Measurements from ENCODE around the gene GLP2R.

GLP2R gene

DNA sequence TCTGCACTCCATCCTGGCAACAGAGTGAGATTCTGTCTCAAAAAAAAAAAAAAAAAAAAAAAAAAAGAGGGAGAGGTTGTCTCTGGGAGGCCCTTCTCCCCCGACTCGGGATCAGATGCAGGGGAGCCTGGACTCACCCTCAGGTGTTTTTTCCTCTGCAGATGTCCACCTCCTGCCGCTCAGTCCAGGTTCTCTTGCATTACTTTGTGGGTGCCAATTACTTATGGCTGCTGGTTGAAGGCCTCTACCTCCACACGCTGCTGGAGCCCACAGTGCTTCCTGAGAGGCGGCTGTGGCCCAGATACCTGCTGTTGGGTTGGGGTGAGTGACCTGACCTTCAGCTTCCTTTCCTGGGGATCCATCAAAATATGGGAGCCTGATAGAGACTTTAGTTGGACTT, 34.1 kb downstream of the GLP2R start:
- DNase-seq, result no peak

DNA sequence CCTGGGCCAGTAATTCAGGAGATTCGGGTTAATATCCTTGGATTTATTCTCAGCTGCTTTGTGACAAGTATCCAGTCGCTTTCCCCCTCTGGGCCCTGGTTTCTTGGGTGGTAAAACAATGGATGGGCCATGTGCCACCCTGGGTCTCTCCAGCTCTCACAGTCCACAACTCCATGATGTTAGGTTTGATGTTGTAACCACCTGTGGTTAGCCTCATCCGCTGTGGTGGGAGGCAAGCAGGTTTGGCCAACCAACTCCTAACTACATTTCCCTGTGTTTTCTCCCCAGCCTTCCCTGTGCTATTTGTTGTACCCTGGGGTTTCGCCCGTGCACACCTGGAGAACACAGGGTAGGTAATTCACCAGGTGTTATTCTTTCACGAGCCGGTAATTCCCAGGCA, 35.1 kb downstream of the GLP2R start:
- no peak for DNase-seq

DNA sequence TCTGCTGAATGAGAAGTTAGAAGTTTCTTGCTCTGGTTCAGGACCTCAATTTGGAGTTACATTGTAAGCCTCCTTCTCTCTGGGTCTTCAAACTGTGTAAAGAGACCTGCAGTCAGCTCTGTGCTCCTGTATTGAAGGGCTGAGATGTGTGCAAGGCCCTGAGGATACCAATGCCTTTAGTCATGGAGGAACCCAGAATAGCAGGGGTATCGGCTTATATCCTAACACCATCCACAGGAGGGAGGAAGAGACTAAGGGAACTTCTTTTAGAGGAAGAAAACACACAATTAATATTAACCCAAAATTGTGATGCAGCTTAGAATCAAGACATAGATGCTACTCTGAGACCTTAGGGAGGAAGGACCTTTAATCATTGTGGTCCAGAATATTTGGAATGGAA, 36.5 kb downstream of the GLP2R start:
- DNase-seq, result no peak

DNA sequence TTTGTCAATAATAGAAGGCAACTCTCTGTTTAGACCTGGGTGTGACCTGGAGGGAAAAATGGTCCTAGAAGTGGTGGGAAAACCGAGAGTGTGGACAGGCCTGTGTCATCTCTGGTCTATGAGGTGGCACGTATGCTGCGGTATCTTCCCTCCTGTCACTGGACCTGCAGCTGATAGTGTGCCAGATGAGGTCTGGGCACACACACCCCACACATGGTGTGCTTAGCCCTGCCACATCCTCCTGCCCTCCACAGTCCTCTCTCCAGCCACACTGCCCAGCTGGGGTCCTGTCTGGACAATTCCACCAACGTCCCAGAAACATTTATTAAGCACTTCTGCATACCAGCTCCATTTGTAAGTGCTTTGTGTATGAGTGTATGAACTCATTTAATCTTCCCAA, 37.2 kb downstream of the GLP2R start:
- no peak for DNase-seq

DNA sequence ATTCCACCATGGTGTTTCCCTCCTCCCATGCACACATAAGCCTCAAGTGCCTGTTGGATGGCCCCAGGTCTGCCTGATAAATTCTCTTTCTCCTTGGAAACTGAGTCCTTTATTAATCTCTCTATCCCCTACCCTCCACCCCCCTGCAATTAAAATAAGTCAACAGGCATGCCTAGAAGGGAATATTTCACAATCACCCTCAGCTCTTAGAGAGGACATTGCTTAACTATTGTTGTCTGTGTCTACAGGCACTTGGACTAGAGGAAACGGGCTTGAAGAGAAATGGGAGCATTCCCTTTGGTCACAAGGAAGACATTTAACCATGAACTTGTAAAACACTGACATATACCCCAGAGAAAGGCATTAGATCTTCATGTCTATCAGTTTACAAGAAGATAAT, 39.9 kb downstream of the GLP2R start:
- no peak for DNase-seq

DNA sequence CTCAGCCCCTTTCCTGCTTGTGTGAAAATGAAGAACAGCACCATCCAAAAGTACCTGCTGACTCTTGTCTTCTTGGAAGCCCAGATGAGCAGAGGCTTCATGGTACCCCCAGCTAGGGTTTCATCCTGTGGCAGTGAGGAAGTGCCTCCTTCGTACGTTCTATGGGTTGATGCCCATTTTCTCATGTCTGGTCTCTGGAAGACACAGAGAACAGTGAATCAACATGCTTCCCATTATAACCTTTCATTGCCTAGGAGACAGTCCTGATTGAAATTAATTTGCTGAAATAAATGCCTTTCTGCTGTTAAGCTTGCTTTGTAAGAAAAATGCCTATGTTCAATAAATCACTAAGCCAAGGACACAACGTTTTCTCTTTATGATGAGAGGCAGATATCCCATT, 42.8 kb downstream of the GLP2R start:
- DNase-seq, result no peak

DNA sequence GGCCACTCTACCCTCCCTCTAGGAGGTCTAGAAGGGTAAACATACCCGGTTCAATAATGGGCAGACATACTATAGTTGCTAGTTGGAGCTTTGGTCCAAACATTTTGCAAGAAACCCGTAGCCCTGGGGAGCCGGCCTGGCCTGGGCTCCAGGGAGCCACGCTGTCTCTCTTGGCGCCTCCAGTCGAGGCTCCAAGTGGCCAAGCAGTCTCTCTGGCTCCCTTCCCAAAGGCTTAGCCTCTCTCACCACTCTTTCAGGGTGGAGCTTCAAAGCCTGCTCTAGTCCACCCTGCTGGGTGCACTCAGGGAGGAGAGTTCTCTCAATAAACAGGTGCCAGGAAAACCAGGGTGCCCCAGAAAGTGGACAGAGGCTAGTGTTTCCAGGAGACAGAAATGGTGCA, 47.1 kb downstream of the GLP2R start:
- no peak for DNase-seq

DNA sequence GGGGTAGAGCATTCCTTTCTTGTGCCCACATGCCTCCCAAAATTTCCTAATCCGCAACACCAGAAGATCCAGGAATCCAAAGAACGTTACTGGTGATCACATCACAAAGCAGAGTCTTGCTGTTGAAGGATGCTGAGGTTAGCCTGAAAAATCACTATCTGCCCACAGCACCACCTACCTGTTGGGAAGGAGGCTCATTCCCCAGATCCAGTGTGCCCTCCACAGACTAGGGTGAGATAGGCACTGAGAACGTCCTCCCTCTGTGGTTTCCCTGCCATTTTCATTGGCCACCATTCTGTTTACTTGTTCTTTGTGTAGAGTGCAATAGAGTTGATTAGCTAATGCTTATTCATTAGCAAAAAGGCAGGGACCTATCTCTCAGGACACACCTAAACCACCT, 49.0 kb downstream of the GLP2R start:
- DNase-seq, result no peak

DNA sequence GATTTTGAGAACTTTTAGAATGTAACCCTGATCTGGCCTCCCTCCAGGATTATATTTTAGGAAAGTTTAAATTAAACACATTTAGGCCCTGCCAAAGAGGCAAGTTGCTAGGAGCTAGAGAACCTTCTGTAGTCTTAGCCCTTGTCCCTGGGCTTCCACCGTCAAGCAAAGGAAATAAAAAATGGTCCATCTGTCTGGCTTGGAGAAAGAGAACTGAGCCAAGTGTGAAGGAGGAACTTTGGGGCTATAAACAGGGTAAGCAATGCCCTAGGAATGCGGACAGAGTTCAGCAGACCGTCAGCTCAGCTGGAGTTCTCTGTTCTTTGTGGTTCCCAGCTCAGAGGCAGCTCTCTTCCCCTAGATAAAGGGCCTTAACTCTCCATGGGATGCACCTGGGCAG, 49.7 kb downstream of the GLP2R start:
- DNase-seq, result no peak

DNA sequence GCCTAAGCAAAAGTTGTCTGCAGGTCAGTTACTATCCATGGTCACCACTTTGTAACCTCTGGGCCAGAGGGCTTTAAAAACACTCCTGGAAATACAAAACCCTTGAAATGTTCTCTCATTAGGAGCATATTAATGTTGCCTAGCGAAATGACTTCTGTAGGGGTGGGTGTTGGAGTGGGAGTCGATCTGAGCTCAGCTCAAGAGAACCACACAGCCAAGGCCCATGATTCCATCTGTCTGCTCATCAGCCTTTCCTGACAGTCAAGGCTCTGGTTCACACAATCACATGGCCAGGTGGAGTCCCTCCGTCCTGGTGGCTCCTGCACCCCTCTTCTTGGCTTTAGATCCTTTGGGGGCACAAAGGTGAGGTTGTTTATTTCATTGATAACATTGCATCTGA, 52.6 kb downstream of the GLP2R start:
- DNase-seq, result no peak

DNA sequence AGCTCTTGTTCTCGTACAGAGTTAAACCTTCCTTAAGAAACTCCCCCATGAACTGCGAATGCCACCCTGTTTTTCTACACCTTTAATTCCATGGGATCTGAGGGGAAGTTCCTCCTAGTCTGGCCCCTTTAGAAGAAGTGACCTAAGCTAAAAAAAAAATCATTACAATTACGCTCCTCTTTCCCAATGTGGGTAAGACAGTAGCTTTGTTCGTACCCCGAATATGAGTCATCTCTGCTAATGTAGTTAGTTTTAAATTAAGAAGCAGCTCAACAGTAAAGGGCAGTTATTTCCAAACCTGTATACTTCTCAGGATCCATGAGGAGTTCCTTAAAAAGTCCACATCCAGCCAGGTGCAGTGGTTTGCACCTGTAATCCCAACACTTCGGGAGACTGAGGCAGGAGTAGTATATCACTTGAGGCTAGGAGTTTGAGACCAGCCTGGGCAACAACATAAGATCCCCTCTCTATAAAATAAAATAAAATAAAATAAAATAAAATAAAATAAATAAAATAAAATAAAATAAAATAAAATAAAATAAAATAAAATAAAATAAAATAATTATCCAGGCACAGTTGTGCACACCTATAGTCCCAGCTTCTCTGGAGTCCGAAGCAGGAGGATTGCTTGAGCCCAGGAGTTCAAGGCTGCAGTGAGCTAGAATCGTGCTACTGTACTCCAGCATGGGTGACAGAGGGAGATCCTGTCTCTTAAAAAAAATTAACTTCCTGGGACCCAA, 53.2 kb downstream of the GLP2R start:
- DNase-seq, result no peak

DNA sequence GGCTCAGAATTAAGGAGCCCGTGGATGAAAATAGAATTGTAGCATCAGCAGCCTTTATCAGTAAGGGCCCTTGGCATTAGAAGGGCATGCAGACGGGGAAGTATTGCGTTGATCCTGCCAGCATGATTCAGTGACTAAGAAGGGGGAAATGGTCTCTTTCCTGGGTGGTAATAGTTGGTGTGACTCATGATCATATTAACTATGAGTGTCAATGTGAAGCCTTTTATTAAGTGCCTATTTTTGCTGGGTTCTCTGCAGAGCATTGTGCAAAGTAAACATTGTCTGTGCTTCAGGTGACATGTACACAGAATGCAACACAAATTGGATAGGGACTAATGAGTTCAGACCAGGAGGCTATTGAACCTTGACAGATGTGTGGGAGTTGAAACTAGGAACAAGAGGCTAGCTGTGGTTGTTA, 54.9 kb downstream of the GLP2R start:
- DNase-seq, result no peak

DNA sequence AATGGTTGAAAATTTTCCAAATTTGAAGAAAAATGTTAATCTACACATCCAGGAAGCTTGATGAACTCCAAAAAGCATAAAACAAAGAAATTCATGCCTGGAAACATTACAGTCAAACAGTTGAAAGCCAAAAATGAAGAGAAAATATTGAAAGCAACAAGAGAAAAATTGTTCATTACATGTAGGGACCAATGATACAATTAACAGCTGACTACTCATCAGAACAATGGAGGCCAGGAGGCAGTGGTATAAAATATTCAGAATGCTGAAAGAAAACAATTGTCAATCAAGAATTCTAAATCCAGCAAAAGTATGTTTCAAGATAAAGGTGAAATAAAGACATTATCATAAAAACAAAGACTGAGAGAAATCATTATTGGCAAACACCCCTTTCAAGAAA, 57.7 kb downstream of the GLP2R start:
- DNase-seq, result no peak

DNA sequence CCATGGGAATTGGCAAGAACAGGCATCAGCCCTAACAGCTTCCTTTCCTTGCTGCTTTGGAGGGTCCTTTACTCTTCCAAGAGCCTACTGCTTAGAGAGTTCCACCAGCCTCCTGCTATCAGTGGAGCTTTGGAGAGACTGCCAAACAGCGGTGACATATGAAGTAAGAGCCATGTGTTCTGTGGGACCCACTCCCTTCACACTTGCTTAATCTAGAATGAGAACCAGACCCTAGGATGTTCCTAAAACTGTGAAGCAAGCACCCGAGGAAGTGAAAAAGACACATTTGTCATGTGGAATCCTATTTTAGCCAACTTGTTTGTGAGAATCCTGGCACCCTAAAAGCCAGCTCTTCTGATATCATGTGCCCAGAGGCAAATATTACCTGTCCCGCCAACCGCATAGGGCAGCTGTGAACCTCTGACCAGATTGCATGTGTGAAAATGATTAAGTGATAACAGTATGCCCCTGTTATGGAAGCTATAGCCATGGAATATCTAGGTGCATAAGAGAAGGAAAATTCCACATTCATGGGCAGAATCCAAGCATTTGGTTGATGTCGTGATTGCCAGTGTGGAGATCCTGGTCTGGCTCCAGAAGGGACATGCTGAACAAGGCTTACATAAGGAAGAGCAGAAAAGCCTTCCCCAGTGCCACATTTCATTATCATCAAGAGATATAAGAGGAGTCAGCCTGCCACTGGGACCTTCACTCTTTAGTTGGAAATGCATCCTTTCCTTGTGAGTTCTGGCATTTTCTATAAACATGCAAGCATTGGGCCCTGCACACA, 60.6 kb downstream of the GLP2R start:
- no peak for DNase-seq

DNA sequence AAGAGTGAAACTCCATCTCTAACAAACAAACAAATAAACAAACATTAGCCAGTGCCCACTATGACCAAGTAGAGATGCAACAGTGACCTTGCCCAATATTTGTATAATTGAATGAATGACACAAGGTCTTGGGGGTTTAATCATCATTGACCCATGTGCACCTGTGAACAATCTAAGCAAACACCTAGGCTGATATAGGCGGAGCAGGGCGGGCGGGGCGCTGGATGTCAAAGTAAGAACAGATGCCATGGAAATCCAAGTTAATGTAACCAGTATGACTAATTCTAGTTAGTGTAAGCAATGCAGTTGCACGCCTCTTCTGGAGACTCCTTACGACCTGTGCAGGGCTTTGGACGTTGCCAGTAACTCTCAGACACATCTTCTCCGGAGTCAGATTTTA, 61.8 kb downstream of the GLP2R start:
- no peak for DNase-seq

DNA sequence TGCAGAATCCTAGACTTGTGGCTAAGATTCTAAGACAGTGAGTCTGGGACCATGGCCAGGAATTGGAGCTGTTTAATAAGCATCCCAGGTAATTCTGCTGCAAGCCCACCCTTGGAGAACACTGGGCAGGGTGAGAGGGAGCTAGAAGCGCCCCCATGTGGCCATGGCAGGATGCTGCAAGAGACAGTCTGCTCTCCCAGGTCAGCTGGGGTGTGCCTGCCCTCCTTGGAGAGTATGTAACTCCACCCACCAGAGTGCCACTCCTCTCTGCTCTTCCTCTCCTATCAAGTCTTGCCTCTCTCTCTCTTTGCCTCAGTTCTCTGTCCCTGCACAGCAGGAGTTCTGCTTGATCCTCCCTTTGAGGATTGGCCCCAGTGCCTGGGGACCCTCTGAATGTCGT, 64.4 kb downstream of the GLP2R start:
- no peak for DNase-seq

DNA sequence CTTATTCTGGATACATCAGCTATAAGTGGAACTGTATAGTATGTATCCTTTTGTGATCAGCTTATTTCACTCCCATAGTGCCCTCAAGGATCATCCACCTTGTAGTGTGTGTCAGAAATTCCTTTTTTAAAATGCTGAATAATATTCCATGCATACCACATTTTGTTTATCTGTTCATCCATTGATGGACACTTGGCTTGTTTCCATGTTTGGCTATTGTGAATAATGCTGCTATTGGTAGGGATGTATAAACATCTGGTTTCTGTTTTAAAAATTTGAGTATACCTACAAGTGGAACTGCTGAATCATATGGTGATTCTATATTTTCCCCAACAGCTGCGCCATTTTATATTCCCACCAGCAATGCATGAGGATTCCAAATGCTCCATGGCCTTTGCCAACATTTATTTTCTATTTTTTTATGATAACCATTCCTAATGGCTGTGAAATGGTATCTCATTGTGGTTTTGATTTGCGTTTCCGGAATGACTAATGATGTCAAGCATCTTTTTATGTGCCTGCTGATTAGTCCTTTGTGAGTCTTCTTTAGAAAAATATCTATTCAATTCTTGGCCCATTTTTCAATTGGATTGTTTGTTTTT, 67.8 kb downstream of the GLP2R start:
- no peak for DNase-seq

DNA sequence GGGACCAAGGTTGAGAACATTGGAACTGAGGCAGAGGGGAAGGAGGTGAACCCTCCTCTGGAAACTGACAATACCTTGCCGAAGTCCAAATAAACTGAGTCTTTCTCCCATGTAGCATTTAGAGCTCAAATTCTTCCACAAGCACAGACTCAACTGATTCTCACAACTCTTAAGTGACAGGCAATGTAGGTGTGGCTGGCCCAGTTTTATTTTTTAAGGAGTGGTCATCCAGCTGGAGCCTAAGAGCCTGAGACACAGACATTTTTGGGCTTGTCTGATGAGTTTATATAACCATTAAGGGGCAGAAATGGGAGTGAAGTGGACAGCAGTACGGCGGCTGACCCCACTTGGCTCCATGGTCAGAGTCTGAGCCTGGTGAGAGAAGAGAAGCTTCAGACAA, 68.5 kb downstream of the GLP2R start:
- no peak for DNase-seq

DNA sequence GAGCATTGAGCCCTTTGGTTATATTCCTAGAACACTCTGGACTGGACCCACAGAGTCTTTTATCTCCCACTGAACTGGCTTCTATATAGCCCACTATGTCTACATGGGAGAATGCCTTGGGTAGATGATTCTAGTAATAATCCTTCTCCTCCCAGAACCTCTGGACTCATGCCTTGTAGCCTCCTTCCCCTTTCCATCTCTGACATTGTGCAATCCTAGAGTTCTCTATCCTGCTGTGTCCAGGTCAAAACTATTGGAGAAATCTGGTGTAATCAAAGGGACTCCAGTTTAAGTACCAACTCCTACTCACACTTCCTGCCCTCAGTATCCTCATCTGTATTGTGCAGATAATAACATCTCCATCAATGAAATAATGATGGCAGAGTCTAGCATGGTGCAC, 70.2 kb downstream of the GLP2R start:
- no peak for DNase-seq

DNA sequence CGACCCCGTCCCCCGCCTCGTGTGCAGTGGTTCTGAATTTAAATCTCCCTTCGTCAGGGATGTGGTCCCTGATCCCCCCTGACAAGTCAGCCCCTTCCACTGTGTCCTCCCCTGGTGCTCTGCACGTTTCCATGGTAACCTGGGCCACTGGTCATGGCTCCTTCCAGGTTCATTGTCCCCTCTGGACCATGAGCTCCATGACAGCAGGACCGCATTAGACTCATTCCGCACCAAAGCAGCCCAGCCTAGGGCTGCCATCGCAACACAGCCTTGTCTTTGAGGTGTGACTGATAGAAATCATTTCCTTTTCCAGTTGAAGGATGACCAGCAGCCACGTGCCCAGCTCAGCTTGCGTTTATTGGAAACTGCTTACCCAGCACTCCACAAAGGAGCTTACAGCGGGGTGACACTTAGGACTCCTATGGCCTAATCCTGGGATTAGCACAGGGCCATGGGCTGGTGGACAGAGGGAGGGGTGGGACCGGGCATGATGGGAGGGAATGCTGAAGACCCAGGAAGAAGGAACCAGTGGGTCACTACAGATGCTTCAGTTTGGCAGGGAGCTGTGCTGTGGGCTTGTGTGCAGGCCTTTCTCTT, 71.7 kb downstream of the GLP2R start:
- no peak for DNase-seq

DNA sequence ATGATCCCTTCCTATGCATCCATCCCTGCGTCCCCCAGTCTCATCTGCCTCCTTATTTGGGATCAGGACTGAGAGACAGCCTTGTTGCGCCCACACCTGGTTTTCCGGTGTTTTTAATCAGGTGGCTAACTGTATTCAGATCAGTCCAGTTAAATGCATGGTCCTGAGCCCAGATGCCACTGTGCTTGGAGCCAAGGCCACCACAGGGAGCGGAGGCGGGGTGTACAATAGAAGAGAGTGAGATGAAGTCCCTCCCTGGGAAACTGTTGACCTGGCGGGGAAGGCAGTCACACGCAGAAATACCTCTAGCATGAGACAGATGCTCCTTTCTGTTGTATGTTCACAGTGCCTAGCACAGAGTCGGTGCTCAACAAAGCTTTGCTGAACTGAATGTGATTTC, 73.1 kb downstream of the GLP2R start:
- DNase-seq, result no peak

DNA sequence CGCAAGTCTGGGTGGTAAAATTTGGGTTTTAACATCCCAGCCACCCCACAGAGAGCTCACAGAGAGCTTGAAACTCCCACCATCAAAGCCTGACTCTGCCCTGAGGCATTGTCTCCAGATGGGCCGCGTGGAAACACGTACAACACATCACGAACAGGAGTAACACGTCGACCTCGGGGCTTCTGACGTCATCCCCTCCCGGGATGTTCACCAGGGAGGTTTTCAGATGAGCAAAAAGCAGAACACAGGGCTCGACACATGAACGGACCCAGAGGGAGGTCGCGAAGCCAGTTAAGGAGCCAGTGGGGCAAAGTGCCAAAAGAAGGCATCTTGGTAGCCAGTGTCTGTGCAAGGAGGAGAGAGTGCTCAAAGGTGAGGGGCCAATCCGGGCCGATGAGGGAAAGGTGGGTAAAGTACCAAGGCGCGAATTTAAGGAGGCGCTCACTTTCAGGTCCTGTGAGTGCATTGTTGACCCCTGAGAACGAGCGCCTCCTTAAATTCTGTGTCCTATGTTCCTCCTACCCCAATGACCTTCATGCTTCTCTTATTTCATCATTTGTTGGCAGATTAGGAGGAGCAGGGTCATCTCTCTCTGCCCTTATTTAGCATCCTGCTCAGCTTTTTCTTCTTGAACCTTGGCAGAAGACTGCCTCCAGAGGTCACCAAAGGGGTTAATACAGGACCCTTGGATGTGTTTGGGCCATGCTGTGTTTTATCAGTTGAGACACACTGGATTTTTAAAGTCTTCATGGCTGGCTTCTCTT, 73.7 kb downstream of the GLP2R start:
- no peak for DNase-seq

DNA sequence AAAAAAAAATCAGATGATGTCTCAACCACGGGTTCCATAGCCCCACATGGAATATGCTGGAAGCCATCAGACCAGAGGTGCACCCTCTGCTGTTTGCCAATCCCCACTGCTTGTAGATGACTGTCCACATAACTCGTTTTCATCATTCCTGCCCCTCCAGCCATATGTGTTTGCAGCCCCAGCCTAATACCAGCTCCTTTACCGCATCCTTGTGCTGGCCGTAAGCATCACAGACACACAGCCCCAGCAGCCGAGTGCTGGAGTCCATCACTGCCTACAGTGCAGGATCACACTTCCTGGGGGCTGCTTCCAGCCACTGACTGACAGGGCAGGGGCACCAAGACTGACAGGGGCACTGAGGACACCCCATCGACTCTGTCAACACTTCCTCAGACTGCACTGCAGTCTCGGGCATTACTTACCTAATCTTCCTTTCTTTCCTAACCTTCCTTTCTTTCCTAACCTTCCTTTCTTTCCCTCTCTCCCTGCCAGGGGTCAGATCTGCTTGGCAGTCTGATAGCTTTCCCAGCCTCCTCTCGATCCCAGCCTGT, 74.4 kb downstream of the GLP2R start:
- no peak for DNase-seq

All from stimulated activated CD4-positive, alpha-beta T cell treated with anti-CD3 and anti-CD28 coated beads, Interleukin-4, amount 100 ng/mL, for 4 hours (primary cell).